ENCODE results near the gene CEMIP. TPM values are rescaled to one million over a fixed set of nuclear protein-coding genes. Genes with fewer than 3 reads are reported as not detected.

Gene CEMIP
- total RNA-seq, 4 donors from 2014 or later: 0.04 TPM; not detected in 3

DNA sequence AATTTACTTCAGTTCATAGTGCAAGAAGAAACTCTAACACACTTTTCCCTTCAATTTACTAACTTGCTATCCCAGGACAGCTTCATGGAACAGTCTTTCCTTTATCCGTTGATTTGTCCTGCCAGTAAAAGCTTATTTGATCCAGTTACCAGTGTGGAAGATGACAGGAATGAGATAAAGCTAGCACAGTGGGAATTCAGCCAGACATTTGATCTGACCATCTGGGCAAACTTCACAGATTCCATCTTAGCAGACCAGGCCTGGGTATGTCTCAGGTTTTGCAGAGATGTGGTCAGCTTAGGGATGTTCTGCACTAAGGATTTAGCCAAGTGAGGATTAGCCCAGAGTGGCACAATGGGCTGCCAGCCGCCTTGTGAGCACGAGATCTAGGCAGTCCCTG is 19.7 kb downstream of the CEMIP start:
- Histone ChIP-seq H3K9me3 (no peaks in the 10 kb centered on the region), H3K27me3 (no peaks in the 10 kb centered on the region), H3K4me1 (no peaks in the 10 kb centered on the region), H3K36me3 (no peaks in the 10 kb centered on the region), H3K27ac (no peak overlapping the region), H3K4me3 (no peak overlapping the region)
- ATAC-seq: no peak
- in situ Hi-C loops (cut with MboI; ENCODE audit: low sequenced_read_pairs in 4 of 4): loop anchor here in 2 of 4 donors (25.0 kb wide), 2 partner anchors 163 to 237 kb away; no protein-coding TSS in a partner anchor
- DNase-seq: no peak
- intact Hi-C loops (cut with DNase I; ENCODE audit: low total_unique reads): no loop called here
- no peak for TF ChIP-seq POLR2A (IDR thresholded peaks at IDR 0.05)

DNA sequence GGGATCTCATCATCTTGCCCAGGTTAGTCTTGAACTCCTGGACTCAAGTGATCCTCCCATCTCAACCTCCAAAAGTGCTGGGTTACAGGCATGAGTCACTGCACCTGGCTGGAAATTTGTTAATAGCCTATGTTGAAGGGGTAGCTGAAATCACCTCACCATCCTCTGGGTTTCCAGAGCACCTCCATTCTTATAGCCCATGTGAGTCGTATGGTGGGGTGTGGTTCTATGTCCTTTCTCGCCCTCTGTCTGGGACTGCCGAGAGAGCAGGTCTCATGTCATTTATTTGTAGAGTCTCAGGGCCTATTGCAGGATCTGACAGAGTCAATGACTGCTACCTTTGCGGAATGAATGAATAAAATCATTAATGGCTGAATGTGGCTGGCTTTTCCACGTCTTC is 20.9 kb downstream of the CEMIP start:
- intact Hi-C loops (cut with DNase I; ENCODE audit: low total_unique reads): no loop called here
- Histone ChIP-seq H3K36me3 (no peaks in the 10 kb centered on the region), H3K4me3 (no peak overlapping the region), H3K9me3 (no peaks in the 10 kb centered on the region), H3K27ac (no peak overlapping the region), H3K4me1 (no peaks in the 10 kb centered on the region), H3K27me3 (no peaks in the 10 kb centered on the region)
- DNase-seq: no peak
- TF ChIP-seq POLR2A (IDR thresholded peaks at IDR 0.05): no peak
- TF ChIP-seq, protein P1, sequence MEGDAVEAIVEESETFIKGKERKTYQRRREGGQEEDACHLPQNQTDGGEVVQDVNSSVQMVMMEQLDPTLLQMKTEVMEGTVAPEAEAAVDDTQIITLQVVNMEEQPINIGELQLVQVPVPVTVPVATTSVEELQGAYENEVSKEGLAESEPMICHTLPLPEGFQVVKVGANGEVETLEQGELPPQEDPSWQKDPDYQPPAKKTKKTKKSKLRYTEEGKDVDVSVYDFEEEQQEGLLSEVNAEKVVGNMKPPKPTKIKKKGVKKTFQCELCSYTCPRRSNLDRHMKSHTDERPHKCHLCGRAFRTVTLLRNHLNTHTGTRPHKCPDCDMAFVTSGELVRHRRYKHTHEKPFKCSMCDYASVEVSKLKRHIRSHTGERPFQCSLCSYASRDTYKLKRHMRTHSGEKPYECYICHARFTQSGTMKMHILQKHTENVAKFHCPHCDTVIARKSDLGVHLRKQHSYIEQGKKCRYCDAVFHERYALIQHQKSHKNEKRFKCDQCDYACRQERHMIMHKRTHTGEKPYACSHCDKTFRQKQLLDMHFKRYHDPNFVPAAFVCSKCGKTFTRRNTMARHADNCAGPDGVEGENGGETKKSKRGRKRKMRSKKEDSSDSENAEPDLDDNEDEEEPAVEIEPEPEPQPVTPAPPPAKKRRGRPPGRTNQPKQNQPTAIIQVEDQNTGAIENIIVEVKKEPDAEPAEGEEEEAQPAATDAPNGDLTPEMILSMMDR (IDR thresholded peaks at IDR 0.05 in 4 of 5, conservative IDR thresholded peaks at IDR 0.05 in 1 of 5): no peak
- in situ Hi-C loops (cut with MboI; ENCODE audit: low sequenced_read_pairs in 4 of 4): no loop called here
- ATAC-seq: no peak

DNA sequence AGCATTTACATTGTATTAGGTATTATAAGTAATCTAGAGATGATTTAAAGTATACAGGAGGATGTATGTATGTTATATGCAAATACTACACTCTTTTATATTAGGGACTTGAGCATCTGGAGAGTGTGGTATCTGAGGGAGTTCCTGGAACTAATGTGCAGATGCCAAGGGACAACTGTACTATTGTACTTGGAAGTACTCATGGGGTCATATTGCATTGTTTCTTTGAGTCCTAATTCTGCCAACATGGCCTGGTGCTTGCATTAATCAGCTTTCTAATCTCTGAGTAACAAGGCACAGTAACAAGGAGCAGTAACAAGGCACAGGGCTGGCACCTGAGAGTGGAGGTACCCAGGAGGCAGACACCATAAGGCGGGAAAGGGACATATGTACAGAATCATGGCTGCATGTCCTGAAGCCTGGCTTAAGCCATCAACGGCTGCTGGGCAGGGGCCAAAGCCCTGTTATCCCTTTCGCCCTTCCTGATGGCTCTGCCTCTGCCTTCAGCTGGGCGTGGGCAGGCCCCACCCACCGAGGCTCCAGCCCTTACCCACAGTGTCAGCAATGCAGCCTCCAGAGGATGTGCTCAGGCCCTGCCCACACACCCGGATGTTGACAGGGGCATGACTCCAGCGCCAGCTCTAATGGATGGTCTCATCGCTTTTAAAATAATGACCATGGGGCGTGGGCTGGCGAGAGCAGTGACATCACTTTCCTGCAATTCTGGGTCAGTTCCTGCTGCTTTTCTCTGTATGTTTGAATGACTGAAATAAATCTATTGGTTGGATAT is 22.9 kb downstream of the CEMIP start:
- Histone ChIP-seq H3K27me3 (no peaks in the 10 kb centered on the region), H3K9me3 (no peaks in the 10 kb centered on the region), H3K36me3 (no peaks in the 10 kb centered on the region), H3K27ac (no peak overlapping the region), H3K4me3 (no peak overlapping the region), H3K4me1 (no peaks in the 10 kb centered on the region)
- TF ChIP-seq, protein P1 (IDR thresholded peaks at IDR 0.05 in 4 of 5, conservative IDR thresholded peaks at IDR 0.05 in 1 of 5): no peak
- no peak for TF ChIP-seq POLR2A (IDR thresholded peaks at IDR 0.05)
- DNase-seq: no peak
- intact Hi-C loops (cut with DNase I; ENCODE audit: low total_unique reads) (no loop called here), in situ Hi-C loops (cut with MboI; ENCODE audit: low sequenced_read_pairs in 4 of 4) (no loop called here)
- no peak for ATAC-seq

DNA sequence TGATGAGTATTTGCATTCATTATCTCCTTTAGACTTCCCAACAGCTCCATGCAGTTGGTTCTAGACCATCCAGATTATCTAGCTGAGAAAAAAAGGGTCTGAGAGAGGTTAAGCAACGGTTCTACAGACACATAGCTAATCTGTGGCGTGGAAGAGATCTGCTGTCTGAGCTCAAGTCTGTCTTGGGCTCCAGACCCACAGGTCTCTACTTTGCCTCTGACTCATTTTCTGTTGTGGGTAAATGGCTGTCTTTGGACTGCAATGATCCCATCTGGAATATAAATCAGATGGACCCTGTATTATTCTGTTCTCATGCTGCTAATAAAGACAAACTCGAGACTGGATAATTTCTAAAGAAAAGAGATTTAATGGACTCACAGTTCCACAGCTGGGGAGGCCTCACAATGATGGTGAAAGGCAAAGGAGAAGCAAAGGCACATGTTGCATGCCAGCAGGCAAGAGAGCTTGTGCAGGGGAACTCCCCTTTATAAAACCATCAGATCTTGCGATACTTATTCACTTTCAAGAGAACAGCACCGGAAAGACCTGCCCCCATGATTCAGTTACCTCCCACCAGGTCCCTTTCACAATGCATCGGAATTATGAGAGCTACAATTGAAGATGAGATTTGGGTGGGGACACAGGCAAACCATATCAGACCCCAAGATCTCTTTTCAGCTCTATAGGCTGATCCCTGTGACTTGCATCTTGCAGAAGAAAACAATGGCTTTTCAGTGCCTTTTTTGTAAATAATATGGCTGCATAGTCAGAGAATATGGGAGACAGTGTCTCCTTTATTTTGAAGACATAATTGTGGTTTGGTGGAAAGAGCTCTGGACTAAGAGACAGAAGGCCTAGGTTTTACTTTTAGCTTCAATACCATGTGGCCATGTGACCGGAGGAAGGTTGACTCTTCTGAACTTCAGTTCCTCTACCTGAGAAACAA is 24.7 kb downstream of the CEMIP start:
- Histone ChIP-seq H3K27ac (no peak overlapping the region), H3K4me3 (no peak overlapping the region), H3K27me3 (no peaks in the 10 kb centered on the region), H3K4me1 (no peaks in the 10 kb centered on the region), H3K36me3 (no peaks in the 10 kb centered on the region), H3K9me3 (no peaks in the 10 kb centered on the region)
- intact Hi-C loops (cut with DNase I; ENCODE audit: low total_unique reads): no loop called here
- DNase-seq (no peak), ATAC-seq (no peak)
- TF ChIP-seq POLR2A (IDR thresholded peaks at IDR 0.05): no peak
- TF ChIP-seq, protein P1 (IDR thresholded peaks at IDR 0.05 in 4 of 5, conservative IDR thresholded peaks at IDR 0.05 in 1 of 5): no peak
- in situ Hi-C loops (cut with MboI; ENCODE audit: low sequenced_read_pairs in 4 of 4): no loop called here

DNA sequence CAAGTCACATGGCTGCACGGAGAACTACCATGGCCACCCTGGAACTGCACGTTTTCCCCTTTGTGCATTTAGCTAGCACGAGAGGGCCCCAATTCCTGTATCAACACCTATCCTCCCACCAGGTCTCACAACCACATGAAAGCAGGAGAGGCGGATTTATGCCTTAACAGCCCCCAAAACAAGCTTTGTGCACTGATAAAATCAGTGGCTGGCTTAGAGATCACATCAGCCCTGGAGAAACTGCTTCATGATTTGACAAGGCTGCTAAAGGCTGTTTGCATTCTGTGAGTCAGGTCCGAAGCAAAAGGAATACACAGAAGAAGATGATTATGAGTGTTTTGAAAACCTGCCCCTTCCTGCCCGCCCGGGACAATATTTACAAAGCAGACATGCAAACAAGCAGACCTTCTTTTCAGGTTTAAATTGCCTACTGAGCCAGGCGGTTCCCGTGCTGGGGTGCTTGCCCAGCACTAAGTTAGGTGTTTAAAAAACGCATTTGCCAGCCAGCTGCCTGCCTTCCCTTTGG is 25.9 kb downstream of the CEMIP start:
- no peaks in the 10 kb centered on the region for H3K4me1 ChIP-seq
- DNase-seq (no peak), ATAC-seq (no peak)
- no peaks in the 10 kb centered on the region for H3K36me3 ChIP-seq
- in situ Hi-C loops (cut with MboI; ENCODE audit: low sequenced_read_pairs in 4 of 4): no loop called here
- H3K4me3 ChIP-seq: no peak overlapping the region
- H3K27ac ChIP-seq: no peak overlapping the region
- no peaks in the 10 kb centered on the region for H3K9me3 ChIP-seq
- TF ChIP-seq, protein P1 (IDR thresholded peaks at IDR 0.05 in 4 of 5, conservative IDR thresholded peaks at IDR 0.05 in 1 of 5): no peak
- no peak for TF ChIP-seq POLR2A (IDR thresholded peaks at IDR 0.05)
- intact Hi-C loops (cut with DNase I; ENCODE audit: low total_unique reads): no loop called here
- H3K27me3 ChIP-seq: no peaks in the 10 kb centered on the region
